GM23248 (cell line): ENCODE results near the gene UNC5C.

Experiments used
- EZH2 ChIP-seq: fragments of 200-600 bp; sonication (generic); IDR thresholded peaks from 2 replicates; pipeline ENCODE4 v1.6.1; 2018; ENCODE audit warnings: antibody characterized with exemption, mild to moderate bottlenecking; ENCODE audit not compliant: insufficient read depth, poor library complexity, severe bottlenecking
- EZH2phosphoT487 ChIP-seq: fragments of 200-600 bp; sonication (generic); IDR thresholded peaks from 2 replicates; pipeline ENCODE4 v1.6.1; 2018; ENCODE audit warnings: antibody characterized with exemption, moderate library complexity, mild to moderate bottlenecking, low read depth; ENCODE audit not compliant: insufficient read depth

GRCh38 chr4:95415346-95415771, 133.4 kb downstream of the UNC5C start:
- TF ChIP-seq EZH2 (no peak), EZH2phosphoT487 (no peak)
